SKM-1 (cell line): Measurements from ENCODE around the gene ATP8B1.

Source experiments
- DNase-seq: peaks from one replicate; lab custom pipeline; 2025; ENCODE audit not compliant: unreplicated experiment; lab: John Stamatoyannopoulos, UW

Gene ATP8B1

GRCh38 chr18:57819671-57820460, 16.8 kb upstream of the ATP8B1 start:
- no peak for DNase-seq

- no peak for DNase-seq
Observed at GRCh38 chr18:57819119-57819518, 16.0 kb upstream of the ATP8B1 start.

- no peak for DNase-seq
Observed at GRCh38 chr18:57816208-57816954, 13.3 kb upstream of the ATP8B1 start.

GRCh38 chr18:57814555-57814954, 11.4 kb upstream of the ATP8B1 start:
- no peak for DNase-seq

GRCh38 chr18:57813245-57813644, 10.1 kb upstream of the ATP8B1 start:
- DNase-seq = no peak

GRCh38 chr18:57812126-57812477, 9.0 kb upstream of the ATP8B1 start:
- DNase-seq = no peak

GRCh38 chr18:57811477-57812125, 8.5 kb upstream of the ATP8B1 start:
- no peak for DNase-seq

- no peak for DNase-seq
Observed at GRCh38 chr18:57809190-57809589, 6.1 kb upstream of the ATP8B1 start.

- DNase-seq = no peak
Observed at GRCh38 chr18:57807336-57808117, 4.4 kb upstream of the ATP8B1 start.

GRCh38 chr18:57806978-57807285, 3.8 kb upstream of the ATP8B1 start:
- DNase-seq = no peak

- DNase-seq = no peak
Observed at GRCh38 chr18:57806201-57806977, 3.3 kb upstream of the ATP8B1 start.

GRCh38 chr18:57805117-57805516, 2.0 kb upstream of the ATP8B1 start:
- DNase-seq = no peak

- no peak for DNase-seq
Observed at GRCh38 chr18:57804557-57804956, 1.4 kb upstream of the ATP8B1 start.

- no peak for DNase-seq
Observed at GRCh38 chr18:57802213-57803102, 657 bp downstream of the ATP8B1 start.

- DNase-seq = no peak
Observed at GRCh38 chr18:57801761-57802212, 1.3 kb downstream of the ATP8B1 start.

GRCh38 chr18:57801325-57801724, 1.8 kb downstream of the ATP8B1 start:
- no peak for DNase-seq

GRCh38 chr18:57798713-57799373, 4.3 kb downstream of the ATP8B1 start:
- no peak for DNase-seq

- DNase-seq = no peak
Observed at GRCh38 chr18:57797209-57797651, 5.9 kb downstream of the ATP8B1 start.
